HepG2 (cell line): ENCODE data around the gene KCND3. TPM values are rescaled to one million over a fixed set of nuclear protein-coding genes. Genes with fewer than 3 reads are reported as not detected.

Experiments
- FLYWCH1 ChIP-seq: sonication (generic); formaldehyde crosslinking; IDR thresholded peaks from 2 replicates; pipeline ENCODE4 v1.8.1; 2023; ENCODE audit warnings: mild to moderate bottlenecking, missing genetic modification reagents
- KLF12 ChIP-seq: sonication (generic); formaldehyde crosslinking; IDR thresholded peaks from 2 replicates; pipeline ENCODE4 v1.4.0; 2020; ENCODE audit warnings: missing genetic modification reagents, borderline replicate concordance
- NFATC3 ChIP-seq: sonication (generic); formaldehyde crosslinking; IDR thresholded peaks from 2 replicates; pipeline ENCODE4 v1.5.1; 2020; ENCODE audit warnings: mild to moderate bottlenecking, missing genetic modification reagents
- NFKB2 ChIP-seq: sonication (generic); formaldehyde crosslinking; IDR thresholded peaks from 2 replicates; pipeline ENCODE4 v1.4.0; 2020; ENCODE audit warnings: missing genetic modification reagents, borderline replicate concordance
- POGZ ChIP-seq: sonication (generic); formaldehyde crosslinking; IDR thresholded peaks from 2 replicates; pipeline ENCODE4 v1.4.0; 2020; ENCODE audit warnings: mild to moderate bottlenecking, missing genetic modification reagents
- TOE1 ChIP-seq: sonication (generic); formaldehyde crosslinking; IDR thresholded peaks from 2 replicates; pipeline ENCODE4 v1.4.0; 2020; ENCODE audit warnings: mild to moderate bottlenecking, missing genetic modification reagents
- ZBTB38 ChIP-seq: sonication (generic); formaldehyde crosslinking; IDR thresholded peaks from 2 replicates; pipeline ENCODE4 v1.5.1; 2020; ENCODE audit warnings: mild to moderate bottlenecking, missing genetic modification reagents
- ZNF3 ChIP-seq: IDR thresholded peaks from 2 replicates; pipeline ENCODE4 v1.7.0; 2017; ENCODE audit warnings: inconsistent platforms
- ZNF530 ChIP-seq: sonication (generic); formaldehyde crosslinking; IDR thresholded peaks from 2 replicates; pipeline ENCODE4 v1.5.0; 2020; ENCODE audit warnings: low read depth, mild to moderate bottlenecking, missing genetic modification reagents
- polyA plus RNA-seq, 8 experiments: library from polyadenylated mRNA; depleted of rRNA in 3 of 8; stranded (reverse) in 7 of 8; unstranded in 1 of 8; fragments of >200 nt; fragmentation: Illumina TruSeq in 4 of 8; extraction: Trizol in 4 of 8; gene quantifications; 2 replicates each; pipeline versions ENCODE4 v1.2.1 to v1.2.3, GENCODE V29; 2011 to 2016; ENCODE audit warnings: low read depth in 4 of 8, missing spikeins in 1 of 8, mixed read lengths in 1 of 8; ENCODE audit not compliant: insufficient read depth in 1 of 8
- total RNA-seq, 5 experiments: library from RNA; depleted of rRNA; stranded (reverse); fragments of >200 nt; fragmentation: Illumina TruSeq; extraction: Trizol; gene quantifications; 2 replicates each; pipeline ENCODE4 v1.2.3, GENCODE V29; 2016; ENCODE audit warnings: low read depth in 1 of 5
- TF ChIP-seq, protein P1 (sequence below), 2 experiments: IDR thresholded peaks; 2 replicates each; pipeline ENCODE4 v1.6.1; 2011 to 2012; ENCODE audit warnings: low read length in 2 of 2, borderline replicate concordance in 1 of 2, low read depth in 1 of 2, mild to moderate bottlenecking in 1 of 2, moderate library complexity in 1 of 2
- TF ChIP-seq, protein P2 (sequence below): sonication (generic); formaldehyde crosslinking; IDR thresholded peaks from 2 replicates; pipeline ENCODE4 v1.4.0; 2020; ENCODE audit warnings: missing genetic modification reagents
- TF ChIP-seq, protein P3 (sequence below): sonication (generic); formaldehyde crosslinking; conservative IDR thresholded peaks from 2 replicates; pipeline ENCODE4 v1.4.0; 2020; ENCODE audit warnings: missing genetic modification reagents
- TF ChIP-seq, protein P4 (sequence below): sonication (generic); formaldehyde crosslinking; IDR thresholded peaks from 2 replicates; pipeline ENCODE4 v1.4.0; 2020; ENCODE audit warnings: missing genetic modification reagents
- TF ChIP-seq, protein P5 (sequence below): sonication (generic); formaldehyde crosslinking; IDR thresholded peaks from 2 replicates; pipeline ENCODE4 v1.4.0; 2020; ENCODE audit warnings: missing genetic modification reagents

KCND3 gene
- total and polyA plus RNA-seq, 2 of the 13 experiments (the other 11 are each of a cell fraction or from before 2014, with no cell fraction given): 0.04 TPM; not detected in 1

DNA sequence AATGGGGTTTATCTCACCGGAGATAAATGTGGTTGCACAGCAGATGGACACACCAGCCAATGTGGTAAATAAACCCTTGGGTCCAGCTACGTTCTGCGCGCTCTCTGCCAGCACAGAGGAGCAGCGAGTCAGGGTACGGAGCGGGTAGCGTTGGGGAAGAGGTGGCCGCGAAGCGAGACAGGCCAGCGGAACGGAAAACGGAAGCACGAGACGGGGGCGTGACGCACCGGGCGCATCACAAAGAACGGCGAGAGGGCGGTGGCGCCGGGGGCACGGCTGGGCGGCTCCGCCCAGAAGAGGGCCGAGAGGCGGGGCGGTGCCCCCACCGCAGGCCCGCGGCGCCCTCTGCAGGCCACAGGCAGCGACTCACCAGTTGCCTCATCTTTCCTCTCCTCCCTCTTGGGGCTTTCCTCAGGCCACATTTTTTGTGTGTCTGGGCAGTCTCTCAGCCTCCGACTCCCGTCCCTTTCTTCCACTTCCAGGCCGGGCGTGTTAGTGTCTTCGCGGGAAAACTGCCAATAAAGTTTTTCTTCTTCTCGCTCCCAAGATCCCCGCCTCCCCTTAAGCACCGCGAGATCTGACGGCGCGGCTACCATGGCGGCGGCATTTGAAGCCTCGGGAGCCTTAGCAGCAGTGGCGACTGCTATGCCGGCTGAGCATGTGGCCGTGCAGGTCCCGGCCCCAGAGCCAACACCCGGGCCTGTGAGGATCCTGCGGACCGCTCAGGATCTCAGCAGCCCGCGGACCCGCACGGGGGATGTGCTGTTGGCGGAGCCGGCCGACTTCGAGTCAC, 233.9 kb downstream of the KCND3 start, which contains the start of gene DDX20 (continued):
- TF ChIP-seq POGZ (CRISPR knock-in tag): peak; percentile 74; the same call in 1 of the 2 replicates
- TF ChIP-seq, protein P1, sequence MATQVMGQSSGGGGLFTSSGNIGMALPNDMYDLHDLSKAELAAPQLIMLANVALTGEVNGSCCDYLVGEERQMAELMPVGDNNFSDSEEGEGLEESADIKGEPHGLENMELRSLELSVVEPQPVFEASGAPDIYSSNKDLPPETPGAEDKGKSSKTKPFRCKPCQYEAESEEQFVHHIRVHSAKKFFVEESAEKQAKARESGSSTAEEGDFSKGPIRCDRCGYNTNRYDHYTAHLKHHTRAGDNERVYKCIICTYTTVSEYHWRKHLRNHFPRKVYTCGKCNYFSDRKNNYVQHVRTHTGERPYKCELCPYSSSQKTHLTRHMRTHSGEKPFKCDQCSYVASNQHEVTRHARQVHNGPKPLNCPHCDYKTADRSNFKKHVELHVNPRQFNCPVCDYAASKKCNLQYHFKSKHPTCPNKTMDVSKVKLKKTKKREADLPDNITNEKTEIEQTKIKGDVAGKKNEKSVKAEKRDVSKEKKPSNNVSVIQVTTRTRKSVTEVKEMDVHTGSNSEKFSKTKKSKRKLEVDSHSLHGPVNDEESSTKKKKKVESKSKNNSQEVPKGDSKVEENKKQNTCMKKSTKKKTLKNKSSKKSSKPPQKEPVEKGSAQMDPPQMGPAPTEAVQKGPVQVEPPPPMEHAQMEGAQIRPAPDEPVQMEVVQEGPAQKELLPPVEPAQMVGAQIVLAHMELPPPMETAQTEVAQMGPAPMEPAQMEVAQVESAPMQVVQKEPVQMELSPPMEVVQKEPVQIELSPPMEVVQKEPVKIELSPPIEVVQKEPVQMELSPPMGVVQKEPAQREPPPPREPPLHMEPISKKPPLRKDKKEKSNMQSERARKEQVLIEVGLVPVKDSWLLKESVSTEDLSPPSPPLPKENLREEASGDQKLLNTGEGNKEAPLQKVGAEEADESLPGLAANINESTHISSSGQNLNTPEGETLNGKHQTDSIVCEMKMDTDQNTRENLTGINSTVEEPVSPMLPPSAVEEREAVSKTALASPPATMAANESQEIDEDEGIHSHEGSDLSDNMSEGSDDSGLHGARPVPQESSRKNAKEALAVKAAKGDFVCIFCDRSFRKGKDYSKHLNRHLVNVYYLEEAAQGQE (IDR thresholded peaks at IDR 0.05; ENCODE audit: borderline replicate concordance in 1 of 2, low read depth in 1 of 2, low read length in 2 of 2): no peak
- TF ChIP-seq, protein P2, sequence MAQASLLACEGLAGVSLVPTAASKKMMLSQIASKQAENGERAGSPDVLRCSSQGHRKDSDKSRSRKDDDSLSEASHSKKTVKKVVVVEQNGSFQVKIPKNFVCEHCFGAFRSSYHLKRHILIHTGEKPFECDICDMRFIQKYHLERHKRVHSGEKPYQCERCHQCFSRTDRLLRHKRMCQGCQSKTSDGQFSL (CRISPR knock-in tag): no peak
- TF ChIP-seq, protein P3, sequence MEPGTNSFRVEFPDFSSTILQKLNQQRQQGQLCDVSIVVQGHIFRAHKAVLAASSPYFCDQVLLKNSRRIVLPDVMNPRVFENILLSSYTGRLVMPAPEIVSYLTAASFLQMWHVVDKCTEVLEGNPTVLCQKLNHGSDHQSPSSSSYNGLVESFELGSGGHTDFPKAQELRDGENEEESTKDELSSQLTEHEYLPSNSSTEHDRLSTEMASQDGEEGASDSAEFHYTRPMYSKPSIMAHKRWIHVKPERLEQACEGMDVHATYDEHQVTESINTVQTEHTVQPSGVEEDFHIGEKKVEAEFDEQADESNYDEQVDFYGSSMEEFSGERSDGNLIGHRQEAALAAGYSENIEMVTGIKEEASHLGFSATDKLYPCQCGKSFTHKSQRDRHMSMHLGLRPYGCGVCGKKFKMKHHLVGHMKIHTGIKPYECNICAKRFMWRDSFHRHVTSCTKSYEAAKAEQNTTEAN (CRISPR knock-in tag): 0 out of 2 replicates have a peak, but pooled peaks have one; percentile 63
- TF ChIP-seq NFKB2 (CRISPR knock-in tag): peak; percentile 51; the same call in 1 of the 2 replicates
- TF ChIP-seq KLF12 (CRISPR knock-in tag): peak; percentile 96
- no peak; the same call in 1 of the 2 replicates for TF ChIP-seq ZNF530
- 0 out of 2 replicates have a peak, but pooled peaks have one; percentile 66 for TF ChIP-seq TOE1 (CRISPR knock-in tag)
- no peak for TF ChIP-seq ZNF3 (CRISPR knock-in tag)
- no peak; the same call in 1 of the 2 replicates for TF ChIP-seq ZBTB38
- TF ChIP-seq, protein P4, sequence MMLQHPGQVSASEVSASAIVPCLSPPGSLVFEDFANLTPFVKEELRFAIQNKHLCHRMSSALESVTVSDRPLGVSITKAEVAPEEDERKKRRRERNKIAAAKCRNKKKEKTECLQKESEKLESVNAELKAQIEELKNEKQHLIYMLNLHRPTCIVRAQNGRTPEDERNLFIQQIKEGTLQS (CRISPR knock-in tag): no peak
- 0 out of 2 replicates have a peak, but pooled peaks have one; percentile 49 for TF ChIP-seq FLYWCH1 (CRISPR knock-in tag)
- 0 out of 2 replicates have a peak, but pooled peaks have one; percentile 63 for TF ChIP-seq NFATC3 (CRISPR knock-in tag)
- TF ChIP-seq, protein P5, sequence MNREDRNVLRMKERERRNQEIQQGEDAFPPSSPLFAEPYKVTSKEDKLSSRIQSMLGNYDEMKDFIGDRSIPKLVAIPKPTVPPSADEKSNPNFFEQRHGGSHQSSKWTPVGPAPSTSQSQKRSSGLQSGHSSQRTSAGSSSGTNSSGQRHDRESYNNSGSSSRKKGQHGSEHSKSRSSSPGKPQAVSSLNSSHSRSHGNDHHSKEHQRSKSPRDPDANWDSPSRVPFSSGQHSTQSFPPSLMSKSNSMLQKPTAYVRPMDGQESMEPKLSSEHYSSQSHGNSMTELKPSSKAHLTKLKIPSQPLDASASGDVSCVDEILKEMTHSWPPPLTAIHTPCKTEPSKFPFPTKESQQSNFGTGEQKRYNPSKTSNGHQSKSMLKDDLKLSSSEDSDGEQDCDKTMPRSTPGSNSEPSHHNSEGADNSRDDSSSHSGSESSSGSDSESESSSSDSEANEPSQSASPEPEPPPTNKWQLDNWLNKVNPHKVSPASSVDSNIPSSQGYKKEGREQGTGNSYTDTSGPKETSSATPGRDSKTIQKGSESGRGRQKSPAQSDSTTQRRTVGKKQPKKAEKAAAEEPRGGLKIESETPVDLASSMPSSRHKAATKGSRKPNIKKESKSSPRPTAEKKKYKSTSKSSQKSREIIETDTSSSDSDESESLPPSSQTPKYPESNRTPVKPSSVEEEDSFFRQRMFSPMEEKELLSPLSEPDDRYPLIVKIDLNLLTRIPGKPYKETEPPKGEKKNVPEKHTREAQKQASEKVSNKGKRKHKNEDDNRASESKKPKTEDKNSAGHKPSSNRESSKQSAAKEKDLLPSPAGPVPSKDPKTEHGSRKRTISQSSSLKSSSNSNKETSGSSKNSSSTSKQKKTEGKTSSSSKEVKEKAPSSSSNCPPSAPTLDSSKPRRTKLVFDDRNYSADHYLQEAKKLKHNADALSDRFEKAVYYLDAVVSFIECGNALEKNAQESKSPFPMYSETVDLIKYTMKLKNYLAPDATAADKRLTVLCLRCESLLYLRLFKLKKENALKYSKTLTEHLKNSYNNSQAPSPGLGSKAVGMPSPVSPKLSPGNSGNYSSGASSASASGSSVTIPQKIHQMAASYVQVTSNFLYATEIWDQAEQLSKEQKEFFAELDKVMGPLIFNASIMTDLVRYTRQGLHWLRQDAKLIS (CRISPR knock-in tag): no peak
